ENCODE data around the gene ZBTB24.

- TF ChIP-seq CTCF (IDR thresholded peaks at IDR 0.05) (no peak), REST (IDR thresholded peaks at IDR 0.05; ENCODE audit: insufficient read depth in 1 of 2, low read depth in 2 of 2, low read length in 1 of 2) (no peak), POLR2AphosphoS5 (IDR thresholded peaks at IDR 0.05; ENCODE audit: low read depth, low read length) (no peak), SIN3A (IDR thresholded peaks at IDR 0.05; ENCODE audit: borderline replicate concordance, insufficient read depth, low read depth, low read length) (no peak)
These were observed 23.8 kb upstream of the ZBTB24 start for GRCh38 chr6:109506841-109507240.

Data from Panc1 (cell line).